ENCODE data around the gene FBXO27.

FBXO27 gene

DNA sequence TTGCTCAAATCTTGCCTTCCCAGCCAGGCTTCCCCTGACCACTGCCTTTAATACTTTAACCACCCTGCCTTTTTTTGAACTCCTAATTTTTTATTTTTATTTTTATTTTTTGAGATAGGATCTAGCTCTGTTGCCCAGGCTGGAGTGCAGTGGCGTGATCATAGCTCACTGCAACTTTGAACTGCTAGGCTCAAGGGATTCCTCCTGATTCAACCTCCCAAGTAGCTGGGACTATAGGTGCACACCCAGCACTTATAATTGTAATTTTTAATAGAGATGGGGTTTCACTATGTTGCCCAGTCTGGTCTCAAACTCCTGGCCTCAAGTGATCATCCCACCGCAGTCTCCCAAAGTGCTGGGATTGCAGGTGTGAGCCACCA is 21.7 kb upstream of the FBXO27 start:
- no peak for DNase-seq (ENCODE audit: low read depth)
- TF ChIP-seq, protein P1, sequence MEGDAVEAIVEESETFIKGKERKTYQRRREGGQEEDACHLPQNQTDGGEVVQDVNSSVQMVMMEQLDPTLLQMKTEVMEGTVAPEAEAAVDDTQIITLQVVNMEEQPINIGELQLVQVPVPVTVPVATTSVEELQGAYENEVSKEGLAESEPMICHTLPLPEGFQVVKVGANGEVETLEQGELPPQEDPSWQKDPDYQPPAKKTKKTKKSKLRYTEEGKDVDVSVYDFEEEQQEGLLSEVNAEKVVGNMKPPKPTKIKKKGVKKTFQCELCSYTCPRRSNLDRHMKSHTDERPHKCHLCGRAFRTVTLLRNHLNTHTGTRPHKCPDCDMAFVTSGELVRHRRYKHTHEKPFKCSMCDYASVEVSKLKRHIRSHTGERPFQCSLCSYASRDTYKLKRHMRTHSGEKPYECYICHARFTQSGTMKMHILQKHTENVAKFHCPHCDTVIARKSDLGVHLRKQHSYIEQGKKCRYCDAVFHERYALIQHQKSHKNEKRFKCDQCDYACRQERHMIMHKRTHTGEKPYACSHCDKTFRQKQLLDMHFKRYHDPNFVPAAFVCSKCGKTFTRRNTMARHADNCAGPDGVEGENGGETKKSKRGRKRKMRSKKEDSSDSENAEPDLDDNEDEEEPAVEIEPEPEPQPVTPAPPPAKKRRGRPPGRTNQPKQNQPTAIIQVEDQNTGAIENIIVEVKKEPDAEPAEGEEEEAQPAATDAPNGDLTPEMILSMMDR (IDR thresholded peaks at IDR 0.05; ENCODE audit: insufficient read depth, low read depth, low read length, missing control alignments): no peak
- no peak overlapping the region for H3K4me3 ChIP-seq (ENCODE audit: low read depth, low read length)

DNA sequence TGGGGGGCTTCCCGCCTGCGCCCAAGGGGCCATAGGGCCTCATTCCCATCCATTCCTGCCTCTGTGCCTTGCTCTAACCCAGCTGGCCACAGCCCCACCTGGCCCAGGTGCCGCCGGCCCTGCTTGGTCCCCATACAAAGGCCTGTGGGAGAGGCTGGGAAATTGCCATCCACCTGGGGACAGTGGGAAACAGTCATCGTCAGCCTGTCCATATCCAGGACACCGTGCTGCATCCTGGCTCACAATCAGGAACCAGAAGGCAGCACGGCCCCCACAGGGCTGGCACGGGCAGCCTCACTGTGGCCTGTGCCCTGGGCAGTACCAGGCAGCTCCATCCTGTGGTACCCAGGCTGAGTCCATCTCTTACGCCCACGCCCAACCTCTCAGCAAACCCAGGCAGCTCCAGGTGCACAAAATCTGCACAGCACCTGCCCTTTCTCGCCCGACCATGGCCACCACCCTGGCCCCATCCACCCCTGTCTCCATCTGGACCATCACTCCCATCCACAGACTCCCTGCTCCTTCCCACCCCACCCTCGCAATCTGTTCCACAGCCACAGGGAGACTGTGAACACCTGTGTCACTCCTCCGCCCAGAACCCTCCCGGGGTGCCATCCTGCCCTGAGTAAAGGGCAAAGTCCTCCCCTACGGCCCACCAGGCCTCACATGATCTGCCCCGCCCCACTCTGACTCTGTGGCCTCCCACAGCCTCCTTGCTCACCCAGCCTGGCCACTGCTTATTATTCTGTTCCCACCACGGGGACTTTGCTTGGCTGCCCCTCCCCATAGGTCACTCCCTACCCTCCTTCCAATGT is 21.1 kb upstream of the FBXO27 start:
- TF ChIP-seq, protein P1 (IDR thresholded peaks at IDR 0.05; ENCODE audit: insufficient read depth, low read depth, low read length, missing control alignments): no peak
- H3K4me3 ChIP-seq (ENCODE audit: low read depth, low read length): no peak overlapping the region
- DNase-seq (ENCODE audit: low read depth): no peak

DNA sequence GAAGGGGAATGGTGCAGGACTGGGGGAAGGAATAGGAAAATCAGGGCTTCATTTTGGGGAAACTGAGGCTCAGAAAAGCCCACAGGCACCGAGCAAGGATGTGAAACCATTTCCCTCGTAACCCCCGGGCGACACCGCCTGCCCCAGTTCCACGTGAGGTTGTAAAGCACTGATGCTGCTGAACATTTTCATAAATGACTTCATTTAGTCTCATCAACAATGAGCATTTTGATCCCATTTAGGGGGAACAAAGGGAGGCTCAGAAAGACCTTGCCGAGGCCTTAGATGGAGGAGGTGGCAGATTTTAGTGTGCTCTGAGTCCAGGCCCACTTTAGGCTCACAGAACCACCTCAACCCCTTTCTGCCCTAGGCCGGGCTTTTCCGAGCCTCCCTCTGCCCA is 20.5 kb upstream of the FBXO27 start:
- TF ChIP-seq, protein P1 (IDR thresholded peaks at IDR 0.05; ENCODE audit: insufficient read depth, low read depth, low read length, missing control alignments): no peak
- DNase-seq (ENCODE audit: low read depth): no peak
- no peak overlapping the region for H3K4me3 ChIP-seq (ENCODE audit: low read depth, low read length)

DNA sequence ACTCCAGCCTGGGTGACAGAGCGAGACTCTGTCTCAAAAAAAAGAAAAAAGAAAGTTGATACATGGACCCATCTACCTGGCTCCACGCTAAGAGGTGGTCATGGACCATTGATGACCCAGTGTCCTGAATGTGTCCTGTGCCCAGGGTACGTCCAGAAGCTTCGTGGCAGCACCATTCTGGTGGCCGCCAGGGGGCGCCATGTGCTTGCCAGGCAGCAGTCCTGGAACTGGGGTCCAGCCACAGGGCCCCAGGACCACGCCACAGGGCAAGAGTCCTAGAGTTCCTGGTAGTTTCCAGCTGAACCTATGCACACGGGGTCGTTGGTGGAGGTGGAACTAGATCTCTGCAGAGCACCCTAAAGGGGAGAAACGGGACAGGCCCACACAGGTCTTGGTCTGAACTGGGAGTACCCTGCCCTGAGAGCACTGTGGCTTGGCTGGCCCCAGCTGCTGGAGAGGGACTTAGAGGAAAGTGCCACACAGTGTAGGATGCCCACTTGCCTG is 19.9 kb upstream of the FBXO27 start:
- TF ChIP-seq, protein P1 (IDR thresholded peaks at IDR 0.05; ENCODE audit: insufficient read depth, low read depth, low read length, missing control alignments): peak; percentile 85
- no peak overlapping the region for H3K4me3 ChIP-seq (ENCODE audit: low read depth, low read length)
- DNase-seq (ENCODE audit: low read depth): peak; percentile 81

DNA sequence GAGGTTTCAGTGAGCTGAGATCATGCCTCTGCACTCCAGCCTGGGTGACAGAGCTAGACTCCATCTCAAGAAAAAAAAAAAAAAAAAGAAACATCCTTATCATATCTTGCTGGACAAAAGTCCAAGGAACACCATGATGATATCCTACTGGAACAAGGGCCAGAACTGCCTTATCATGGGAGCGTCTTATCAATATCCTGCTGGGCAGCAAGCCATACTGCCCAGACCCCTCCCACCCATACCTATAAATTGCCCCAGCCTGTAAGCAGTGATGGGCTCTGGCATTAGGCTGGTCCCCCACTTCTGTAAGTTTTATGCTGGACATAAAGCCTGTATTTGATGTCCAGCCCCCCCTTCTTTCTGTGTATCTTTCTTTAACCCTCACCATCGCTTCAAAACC is 14.7 kb upstream of the FBXO27 start:
- DNase-seq (ENCODE audit: low read depth): no peak
- TF ChIP-seq, protein P1 (IDR thresholded peaks at IDR 0.05; ENCODE audit: insufficient read depth, low read depth, low read length, missing control alignments): no peak
- no peak overlapping the region for H3K4me3 ChIP-seq (ENCODE audit: low read depth, low read length)

DNA sequence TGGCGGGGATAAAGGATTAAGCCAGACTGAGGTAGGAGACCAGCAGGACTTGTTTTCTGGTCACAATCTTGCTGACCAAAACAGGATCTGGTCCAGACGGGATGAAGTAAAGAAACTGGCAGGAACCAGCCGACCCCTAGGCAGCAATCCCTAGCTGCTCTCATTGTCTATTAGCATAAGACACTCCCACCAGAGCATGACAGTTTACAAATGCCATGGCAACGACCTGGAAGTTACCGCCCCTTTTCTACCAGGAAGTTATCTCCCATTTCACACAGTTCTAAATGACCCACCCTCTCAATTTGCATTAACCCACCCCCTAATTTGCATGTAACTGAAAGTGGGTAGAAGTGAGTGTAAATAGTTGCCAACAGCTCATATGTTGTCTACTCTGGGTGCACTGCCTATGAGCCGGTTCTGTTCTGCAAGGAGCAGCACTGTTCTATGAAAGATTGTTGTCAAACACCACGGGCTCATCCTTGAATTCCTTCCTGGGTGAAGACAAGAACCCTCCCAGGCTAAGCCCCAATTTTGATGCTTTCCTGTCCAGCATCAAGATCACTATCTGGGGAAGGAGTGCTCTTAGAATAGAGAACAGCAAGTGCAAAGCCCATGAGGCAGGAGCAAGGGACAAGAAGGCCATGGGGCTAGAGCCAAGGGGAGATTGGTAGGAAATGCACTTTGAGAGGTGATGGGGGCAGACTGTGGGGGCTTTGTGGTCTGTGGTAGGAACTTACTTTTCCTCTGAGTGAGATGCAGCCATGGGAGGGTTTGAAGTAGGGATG is 13.9 kb upstream of the FBXO27 start:
- DNase-seq (ENCODE audit: low read depth): peak; percentile 44
- H3K4me3 ChIP-seq (ENCODE audit: low read depth, low read length): no peak overlapping the region
- TF ChIP-seq, protein P1 (IDR thresholded peaks at IDR 0.05; ENCODE audit: insufficient read depth, low read depth, low read length, missing control alignments): no peak

Measured in GM12865 (cell line).